K562 (cell line): ENCODE results near the gene LMAN1.

ENCODE experiments used
- BRD4 ChIP-seq: fragments of 200-600 bp; sonication (generic); IDR thresholded peaks from 2 replicates; pipeline ENCODE4 v1.6.1; 2017; ENCODE audit warnings: inconsistent platforms
- CAMTA2 ChIP-seq: fragments of 250-450 bp; sonication (Bioruptor Pico); conservative IDR thresholded peaks from 2 replicates; pipeline ENCODE4 v1.5.1; 2022
- CTCF ChIP-seq, 3 experiments: IDR thresholded peaks in 2 of 3; conservative IDR thresholded peaks in 1 of 3; 2 replicates each; pipeline ENCODE4 v1.5.1; 2011 to 2012; ENCODE audit warnings: low read length in 3 of 3, mild to moderate bottlenecking in 3 of 3, control low read depth in 2 of 3, improper control_type of control experiment in 1 of 3, inconsistent platforms in 1 of 3, low read depth in 1 of 3, mixed read lengths in 1 of 3, moderate library complexity in 1 of 3; ENCODE audit not compliant: insufficient read depth in 2 of 3
- HIVEP1 ChIP-seq: fragments of 250-450 bp; sonication (Bioruptor Pico); IDR thresholded peaks from 2 replicates; pipeline ENCODE4 v1.4.0; 2020; ENCODE audit warnings: mild to moderate bottlenecking
- IRF9 ChIP-seq: fragments of 450-650 bp; IDR thresholded peaks from 2 replicates; pipeline ENCODE4 v1.6.1; 2016; ENCODE audit warnings: missing biosample characterization, missing genetic modification characterization
- MYNN ChIP-seq, 2 experiments: sonication (generic); formaldehyde crosslinking in 1 of 2; IDR thresholded peaks; 2 replicates each; pipeline versions ENCODE4 v1.5.0 to v1.6.1; 2016 to 2020; ENCODE audit warnings: antibody characterized with exemption in 1 of 2, missing genetic modification reagents in 1 of 2
- ZBTB7A ChIP-seq: IDR thresholded peaks from 2 replicates; pipeline ENCODE4 v1.6.1; 2011; ENCODE audit warnings: low read depth, mild to moderate bottlenecking, low read length, moderate library complexity, borderline replicate concordance; ENCODE audit not compliant: control insufficient read depth

GRCh38 chr18:59298871-59299270, 60.2 kb downstream of the LMAN1 start:
- TF ChIP-seq HIVEP1 (CRISPR knock-in tag) = no peak
- TF ChIP-seq ZBTB7A = no peak
- TF ChIP-seq BRD4 = no peak
- no peak for TF ChIP-seq CAMTA2
- TF ChIP-seq CTCF (IDR thresholded peaks at IDR 0.05 in 2 of 3, conservative IDR thresholded peaks at IDR 0.05 in 1 of 3; ENCODE audit: insufficient read depth in 2 of 3, low read depth in 1 of 3, low read length in 3 of 3) = no peak
- TF ChIP-seq MYNN (IDR thresholded peaks at IDR 0.05) = no peak
- TF ChIP-seq MYNN (CRISPR knock-in tag; IDR thresholded peaks at IDR 0.05) = no peak
- no peak for TF ChIP-seq IRF9 (tag)
